ENCODE data around the gene PPIL3.

PPIL3 gene

GRCh38 chr2:200877443-200877842 is 11.4 kb downstream of the PPIL3 start:
- peaks cover 37% of the 10 kb centered on the region for H3K36me3 ChIP-seq (replicated peaks; ENCODE audit: low read depth, low read length)
- no peaks in the 10 kb centered on the region for H3K79me2 ChIP-seq (ENCODE audit: low read length)
- no peak overlapping the region for H2AFZ ChIP-seq (ENCODE audit: low read depth, low read length)
- H3K9me3 ChIP-seq (ENCODE audit: insufficient read depth, low read length) = no peaks in the 10 kb centered on the region
- no peaks in the 10 kb centered on the region for H4K20me1 ChIP-seq (ENCODE audit: insufficient read depth, low read length)
- no peaks in the 10 kb centered on the region for H3K4me1 ChIP-seq (ENCODE audit: low read length)
- no peak overlapping the region for H3K4me2 ChIP-seq (ENCODE audit: low read length)
- H3K9ac ChIP-seq (ENCODE audit: low read length) = no peak overlapping the region
- TF ChIP-seq CTCF (IDR thresholded peaks at IDR 0.05; ENCODE audit: low read depth, low read length) (no peak), EZH2phosphoT487 (IDR thresholded peaks at IDR 0.05; ENCODE audit: low read depth) (no peak)
- H3K27me3 ChIP-seq (ENCODE audit: low read depth, low read length) = no peaks in the 10 kb centered on the region
- no peak overlapping the region for H3K4me3 ChIP-seq (ENCODE audit: low read length)
- H3K27ac ChIP-seq (ENCODE audit: low read length) = no peak overlapping the region

GRCh38 chr2:200873560-200873959 is 15.3 kb downstream of the PPIL3 start:
- Histone ChIP-seq H3K79me2 (ENCODE audit: low read length) (no peaks in the 10 kb centered on the region), H2AFZ (ENCODE audit: low read depth, low read length) (no peak overlapping the region), H3K4me1 (ENCODE audit: low read length) (no peaks in the 10 kb centered on the region), H3K27me3 (ENCODE audit: low read depth, low read length) (no peaks in the 10 kb centered on the region), H3K27ac (ENCODE audit: low read length) (no peak overlapping the region), H3K36me3 (replicated peaks; ENCODE audit: low read depth, low read length) (peaks cover 29% of the 10 kb centered on the region), H3K9ac (ENCODE audit: low read length) (no peak overlapping the region), H4K20me1 (ENCODE audit: insufficient read depth, low read length) (no peaks in the 10 kb centered on the region), H3K4me2 (ENCODE audit: low read length) (no peak overlapping the region), H3K4me3 (ENCODE audit: low read length) (no peak overlapping the region), H3K9me3 (ENCODE audit: insufficient read depth, low read length) (no peaks in the 10 kb centered on the region)
- no peak for TF ChIP-seq EZH2phosphoT487 (IDR thresholded peaks at IDR 0.05; ENCODE audit: low read depth)

- Histone ChIP-seq H3K36me3 (replicated peaks; ENCODE audit: low read depth, low read length) (peaks cover 25% of the 10 kb centered on the region), H3K4me2 (ENCODE audit: low read length) (no peak overlapping the region), H4K20me1 (ENCODE audit: insufficient read depth, low read length) (no peaks in the 10 kb centered on the region), H3K9ac (ENCODE audit: low read length) (no peak overlapping the region), H3K27me3 (ENCODE audit: low read depth, low read length) (no peaks in the 10 kb centered on the region), H3K9me3 (ENCODE audit: insufficient read depth, low read length) (no peaks in the 10 kb centered on the region), H3K27ac (ENCODE audit: low read length) (no peak overlapping the region), H3K4me3 (ENCODE audit: low read length) (no peak overlapping the region), H2AFZ (ENCODE audit: low read depth, low read length) (no peak overlapping the region), H3K4me1 (ENCODE audit: low read length) (no peaks in the 10 kb centered on the region), H3K79me2 (ENCODE audit: low read length) (no peaks in the 10 kb centered on the region)
- TF ChIP-seq CTCF (IDR thresholded peaks at IDR 0.05; ENCODE audit: low read depth, low read length) (no peak), EZH2phosphoT487 (IDR thresholded peaks at IDR 0.05; ENCODE audit: low read depth) (no peak)
Observed at GRCh38 chr2:200871151-200871550, 17.7 kb downstream of the PPIL3 start.

- H3K4me3 ChIP-seq (ENCODE audit: low read length) = no peak overlapping the region
- no peaks in the 10 kb centered on the region for H4K20me1 ChIP-seq (ENCODE audit: insufficient read depth, low read length)
- H2AFZ ChIP-seq (ENCODE audit: low read depth, low read length) = no peak overlapping the region
- H3K27me3 ChIP-seq (ENCODE audit: low read depth, low read length) = no peaks in the 10 kb centered on the region
- peaks cover 5% of the 10 kb centered on the region for H3K79me2 ChIP-seq (ENCODE audit: low read length)
- H3K9ac ChIP-seq (ENCODE audit: low read length) = no peak overlapping the region
- H3K9me3 ChIP-seq (ENCODE audit: insufficient read depth, low read length) = no peaks in the 10 kb centered on the region
- peaks cover 11% of the 10 kb centered on the region for H3K36me3 ChIP-seq (replicated peaks; ENCODE audit: low read depth, low read length)
- no peak overlapping the region for H3K4me2 ChIP-seq (ENCODE audit: low read length)
- TF ChIP-seq EZH2phosphoT487 (IDR thresholded peaks at IDR 0.05; ENCODE audit: low read depth) (no peak), CTCF (IDR thresholded peaks at IDR 0.05; ENCODE audit: low read depth, low read length) (no peak)
- no peak overlapping the region for H3K27ac ChIP-seq (ENCODE audit: low read length)
- H3K4me1 ChIP-seq (ENCODE audit: low read length) = peaks cover 5% of the 10 kb centered on the region
Observed at GRCh38 chr2:200869014-200869413, 19.9 kb downstream of the PPIL3 start.

All from OCI-LY3 (cell line).